ENCODE data around the gene TMEM40. TPM values are rescaled to one million over a fixed set of nuclear protein-coding genes. Genes with fewer than 3 reads are reported as not detected.

Gene TMEM40
- total RNA-seq, 1 donor, result not detected

- Histone ChIP-seq H4K20me1 (ENCODE audit: insufficient read depth, low read length) (no peaks in the 10 kb centered on the region), H3K79me2 (ENCODE audit: insufficient read depth, low read length) (no peaks in the 10 kb centered on the region), H3K27me3 (ENCODE audit: insufficient read depth, low read length) (peaks cover 21% of the 10 kb centered on the region), H2AFZ (ENCODE audit: low read length) (no peak overlapping the region), H3K36me3 (ENCODE audit: insufficient read depth, low read length) (no peaks in the 10 kb centered on the region), H3K4me2 (ENCODE audit: insufficient read depth, low read length) (no peak overlapping the region), H3K9me3 (ENCODE audit: low read depth, low read length) (no peaks in the 10 kb centered on the region), H3K4me3 (ENCODE audit: insufficient read depth, low read length) (no peak overlapping the region), H3K27ac (ENCODE audit: low read depth, low read length) (no peak overlapping the region), H3K4me1 (ENCODE audit: insufficient read depth, low read length) (peaks cover 15% of the 10 kb centered on the region)
- TF ChIP-seq CTCF (IDR thresholded peaks at IDR 0.05; ENCODE audit: extremely low read depth, low read depth, low read length), result no peak
- no peak for DNase-seq (ENCODE audit: insufficient read length, low spot score, missing footprints)
Measured at GRCh38 chr3:12746419-12746818, 12.6 kb downstream of the TMEM40 start.

- Histone ChIP-seq H3K36me3 (ENCODE audit: insufficient read depth, low read length) (no peaks in the 10 kb centered on the region), H4K20me1 (ENCODE audit: insufficient read depth, low read length) (no peaks in the 10 kb centered on the region), H3K9me3 (ENCODE audit: low read depth, low read length) (no peaks in the 10 kb centered on the region), H3K27me3 (ENCODE audit: insufficient read depth, low read length) (peaks cover 21% of the 10 kb centered on the region), H3K27ac (ENCODE audit: low read depth, low read length) (no peak overlapping the region), H3K4me3 (ENCODE audit: insufficient read depth, low read length) (no peak overlapping the region), H3K79me2 (ENCODE audit: insufficient read depth, low read length) (no peaks in the 10 kb centered on the region), H3K4me1 (ENCODE audit: insufficient read depth, low read length) (no peaks in the 10 kb centered on the region), H2AFZ (ENCODE audit: low read length) (no peak overlapping the region), H3K4me2 (ENCODE audit: insufficient read depth, low read length) (no peak overlapping the region)
- DNase-seq (ENCODE audit: insufficient read length, low spot score, missing footprints), result no peak
- TF ChIP-seq CTCF (IDR thresholded peaks at IDR 0.05; ENCODE audit: extremely low read depth, low read depth, low read length), result no peak
Measured at GRCh38 chr3:12744326-12744725, 14.7 kb downstream of the TMEM40 start.

- no peak for TF ChIP-seq CTCF (IDR thresholded peaks at IDR 0.05; ENCODE audit: extremely low read depth, low read depth, low read length)
- Histone ChIP-seq H3K79me2 (ENCODE audit: insufficient read depth, low read length) (no peaks in the 10 kb centered on the region), H3K4me1 (ENCODE audit: insufficient read depth, low read length) (no peaks in the 10 kb centered on the region), H3K4me2 (ENCODE audit: insufficient read depth, low read length) (no peak overlapping the region), H3K9me3 (ENCODE audit: low read depth, low read length) (no peaks in the 10 kb centered on the region), H3K36me3 (ENCODE audit: insufficient read depth, low read length) (no peaks in the 10 kb centered on the region), H2AFZ (ENCODE audit: low read length) (no peak overlapping the region), H4K20me1 (ENCODE audit: insufficient read depth, low read length) (no peaks in the 10 kb centered on the region), H3K4me3 (ENCODE audit: insufficient read depth, low read length) (no peak overlapping the region), H3K27ac (ENCODE audit: low read depth, low read length) (no peak overlapping the region), H3K27me3 (ENCODE audit: insufficient read depth, low read length) (peaks cover 21% of the 10 kb centered on the region)
- no peak for DNase-seq (ENCODE audit: insufficient read length, low spot score, missing footprints)
Measured at GRCh38 chr3:12743583-12743982, 15.5 kb downstream of the TMEM40 start.

- TF ChIP-seq CTCF (IDR thresholded peaks at IDR 0.05; ENCODE audit: extremely low read depth, low read depth, low read length), result no peak
- H3K9me3 ChIP-seq (ENCODE audit: low read depth, low read length), result no peaks in the 10 kb centered on the region
- H3K4me3 ChIP-seq (ENCODE audit: insufficient read depth, low read length), result no peak overlapping the region
- H3K36me3 ChIP-seq (ENCODE audit: insufficient read depth, low read length), result no peaks in the 10 kb centered on the region
- no peak overlapping the region for H3K27ac ChIP-seq (ENCODE audit: low read depth, low read length)
- H3K4me2 ChIP-seq (ENCODE audit: insufficient read depth, low read length), result no peak overlapping the region
- no peaks in the 10 kb centered on the region for H4K20me1 ChIP-seq (ENCODE audit: insufficient read depth, low read length)
- H2AFZ ChIP-seq (ENCODE audit: low read length), result no peak overlapping the region
- peaks cover 22% of the 10 kb centered on the region for H3K27me3 ChIP-seq (ENCODE audit: insufficient read depth, low read length)
- H3K4me1 ChIP-seq (ENCODE audit: insufficient read depth, low read length), result no peaks in the 10 kb centered on the region
- H3K79me2 ChIP-seq (ENCODE audit: insufficient read depth, low read length), result no peaks in the 10 kb centered on the region
- DNase-seq (ENCODE audit: insufficient read length, low spot score, missing footprints), result no peak
Measured at GRCh38 chr3:12742330-12743107, 16.5 kb downstream of the TMEM40 start.

Data from osteoblast (primary cell).